H54 (cell line): ENCODE measurements around the gene MEGF11.
"Not testable (repeated sequence)": the region's sequence is repeated elsewhere in the genome, so short reads cannot be mapped to it uniquely, and the experiment has no call there.

Experiments
- DNase-seq: peaks from one replicate; pipeline ENCODE4 v3.0.0; 2011; ENCODE audit warnings: low spot score, mixed read lengths; ENCODE audit not compliant: insufficient read length
- FAIRE-seq: peaks from 3 replicates; lab custom pipeline; 2011; peaks lifted over from hg19 to GRCh38; lab: Jason Lieb, UNC
- POLR2A ChIP-seq: IDR thresholded peaks from 2 replicates; pipeline ENCODE4 v1.6.1; 2011; ENCODE audit warnings: low read depth, mild to moderate bottlenecking, low read length

MEGF11 gene

DNA sequence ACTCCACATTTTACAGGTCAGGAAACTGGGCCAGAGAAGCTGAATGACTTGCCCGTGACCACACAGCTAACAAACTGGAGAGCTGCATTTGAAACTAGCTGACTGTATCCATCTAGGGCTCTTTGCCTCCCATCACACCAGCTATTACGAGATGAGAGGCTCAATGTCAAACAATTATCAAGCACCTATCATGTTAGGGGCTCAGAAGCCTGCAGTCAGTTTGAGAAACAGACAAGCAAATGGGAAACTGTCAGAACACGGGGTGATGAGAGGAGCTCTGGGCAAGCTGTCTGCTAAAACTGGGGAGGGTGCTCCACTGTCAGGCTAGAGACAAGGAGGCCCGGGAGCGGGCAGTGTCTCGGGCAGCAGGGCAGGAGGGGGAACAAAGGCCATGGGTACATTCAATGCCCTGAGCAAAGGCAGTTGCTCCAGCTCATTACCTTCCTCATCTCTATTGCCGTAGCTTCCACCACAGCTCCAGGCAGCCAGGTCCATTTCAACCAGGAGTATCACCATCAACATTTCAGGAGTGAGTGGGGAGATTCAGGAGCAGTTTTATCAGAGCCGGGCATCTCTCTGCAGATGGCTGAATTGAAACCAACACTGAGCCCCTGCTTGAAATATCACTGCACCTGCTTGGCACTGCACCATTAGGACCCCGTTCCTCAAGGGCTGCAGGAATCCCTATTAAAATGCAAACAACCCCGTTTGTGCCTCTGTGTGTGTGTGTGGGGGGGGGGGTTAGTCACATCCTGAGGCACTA, 261.6 kb downstream of the MEGF11 start:
- DNase-seq (no peak), FAIRE-seq (no peak)
- TF ChIP-seq POLR2A: no peak

DNA sequence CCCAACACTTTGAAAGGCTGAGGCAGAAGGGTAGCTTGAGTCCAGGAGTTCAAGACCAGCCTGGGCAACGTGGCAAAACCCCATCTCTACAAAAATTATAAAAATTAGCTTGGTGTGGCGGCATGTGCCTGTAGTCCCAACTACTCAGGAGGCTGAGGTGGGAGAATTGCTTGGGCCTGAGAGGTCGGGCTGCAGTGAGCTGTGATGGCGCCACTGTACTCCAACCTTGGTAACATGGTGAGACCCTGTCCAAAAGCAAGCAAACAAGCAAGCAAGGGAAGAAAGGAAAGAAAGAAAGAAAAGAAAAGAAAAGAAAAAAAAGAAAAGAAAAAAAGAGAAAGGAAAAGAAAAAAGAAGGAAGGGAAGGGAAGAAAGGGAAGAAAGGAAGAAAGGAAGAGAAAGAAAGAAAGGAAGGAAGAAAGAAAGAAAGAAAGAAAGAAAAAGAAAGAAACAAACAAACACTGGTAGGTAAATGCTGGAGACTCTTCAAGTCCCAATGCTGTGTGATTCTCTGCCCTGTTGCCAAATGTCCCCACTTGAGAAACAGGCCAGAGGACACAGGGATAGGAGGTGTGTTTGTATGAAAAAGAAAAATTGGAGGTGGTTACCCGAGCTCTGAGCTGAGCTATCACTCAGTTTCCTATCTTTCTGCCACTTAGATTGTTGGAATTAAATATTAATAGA, 263.1 kb downstream of the MEGF11 start:
- DNase-seq: no peak
- no peak for TF ChIP-seq POLR2A
- FAIRE-seq: no peak

DNA sequence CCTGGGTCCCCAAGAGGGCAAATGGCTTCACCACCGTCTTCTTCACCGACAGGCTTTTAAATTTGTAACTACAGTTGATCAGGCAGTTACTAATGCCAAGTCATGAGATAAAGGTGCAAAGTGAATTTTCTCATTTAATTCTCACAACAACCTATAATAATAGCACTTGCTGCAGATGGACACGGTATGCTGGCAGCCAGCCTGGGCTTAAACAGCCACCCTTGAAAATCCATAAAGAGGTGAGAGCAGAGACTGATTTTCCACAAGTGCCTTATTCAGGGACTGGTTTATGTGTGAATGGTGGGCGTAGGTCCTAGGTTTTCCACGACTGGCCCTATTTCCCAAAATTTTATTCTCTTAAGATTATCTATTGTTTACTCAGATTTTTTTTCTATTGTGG, 266.4 kb downstream of the MEGF11 start:
- FAIRE-seq (no peak), DNase-seq (no peak)
- no peak for TF ChIP-seq POLR2A

DNA sequence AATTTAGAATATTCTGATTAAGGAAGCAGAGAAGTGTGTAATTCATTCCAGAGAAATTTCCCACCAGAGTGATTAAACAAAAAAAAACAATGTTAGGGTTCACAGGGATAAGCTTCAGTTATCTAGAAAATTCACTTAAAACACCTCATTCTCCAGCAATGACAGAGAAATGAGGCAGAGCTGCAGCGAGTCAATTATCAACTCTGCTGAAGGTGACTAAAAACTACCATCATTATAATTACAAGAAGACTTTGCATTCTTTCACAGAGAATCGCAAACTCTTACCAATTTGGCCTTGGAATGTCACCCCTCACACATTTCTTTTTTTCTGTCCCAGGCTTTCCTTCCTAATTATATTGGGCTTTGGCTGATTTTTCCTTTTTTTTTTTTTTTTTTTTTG, 267.1 kb downstream of the MEGF11 start:
- no peak for TF ChIP-seq POLR2A
- FAIRE-seq (no peak), DNase-seq (no peak)

DNA sequence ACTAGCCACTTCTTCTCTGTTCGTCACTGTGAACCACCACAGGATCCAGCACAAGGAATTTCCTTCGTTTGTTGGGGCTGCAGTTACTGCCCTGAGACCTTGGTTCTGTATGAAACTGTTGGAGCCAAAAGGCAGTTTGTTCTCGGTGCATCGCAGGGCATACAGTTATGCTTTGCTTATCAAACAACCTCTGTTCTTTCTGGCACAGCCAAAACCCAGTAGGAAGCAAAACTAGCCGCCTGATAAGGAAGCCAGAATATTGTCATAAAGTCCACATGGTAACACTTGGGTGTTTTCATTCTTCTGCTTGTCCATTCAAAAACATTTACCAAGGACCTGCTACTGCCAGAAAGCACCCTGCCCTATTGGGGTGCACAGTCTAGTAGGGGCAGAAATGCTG, 268.2 kb downstream of the MEGF11 start:
- FAIRE-seq (no peak), DNase-seq (no peak)
- TF ChIP-seq POLR2A: no peak

GRCh38 chr15:65982627-65983322, 270.8 kb downstream of the MEGF11 start:
- no peak for TF ChIP-seq POLR2A
- FAIRE-seq (no peak), DNase-seq (no peak)

GRCh38 chr15:65981837-65982626, 271.5 kb downstream of the MEGF11 start:
- FAIRE-seq (no peak), DNase-seq (no peak)
- TF ChIP-seq POLR2A: no peak

DNA sequence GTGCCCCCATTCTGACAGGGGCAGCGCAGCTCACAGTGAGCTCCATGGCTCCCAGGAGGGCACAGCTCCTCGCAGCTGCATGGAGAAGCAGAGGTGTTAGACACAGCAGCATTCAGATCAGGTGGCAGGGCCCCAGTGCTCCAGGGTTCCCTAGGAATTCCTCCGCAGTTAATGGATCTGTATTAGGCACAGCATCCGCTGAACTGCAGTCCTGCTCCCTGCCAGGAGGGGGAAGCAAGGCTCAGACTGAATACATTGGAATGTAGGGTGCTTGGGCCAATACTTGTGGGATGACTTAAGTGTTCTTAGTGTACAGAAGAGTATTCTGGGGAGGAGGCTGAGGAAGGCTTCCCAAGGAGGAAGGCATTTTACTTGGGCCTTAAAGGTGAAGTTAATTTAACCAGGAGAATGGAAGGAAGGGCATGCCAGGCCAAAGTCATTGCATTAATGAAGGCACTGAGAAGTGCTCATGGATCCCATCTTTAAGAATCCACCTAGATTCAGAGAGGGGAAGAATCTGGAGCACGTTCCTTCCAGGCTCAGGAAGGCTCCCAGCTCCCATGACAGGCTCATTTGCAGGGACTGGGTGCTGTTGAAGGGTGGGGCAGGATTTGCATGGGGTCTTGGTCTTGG, 272.6 kb downstream of the MEGF11 start:
- DNase-seq (peak; percentile 78), FAIRE-seq (no peak)
- TF ChIP-seq POLR2A: no peak

- no peak for TF ChIP-seq POLR2A
- FAIRE-seq (no peak), DNase-seq (no peak)
Observed at GRCh38 chr15:65979837-65980236, 273.7 kb downstream of the MEGF11 start.

GRCh38 chr15:65979316-65979715, 274.2 kb downstream of the MEGF11 start:
- no peak for TF ChIP-seq POLR2A
- DNase-seq (peak; percentile 44), FAIRE-seq (no peak)

- DNase-seq (no peak), FAIRE-seq (no peak)
- TF ChIP-seq POLR2A: no peak
Observed at GRCh38 chr15:65978110-65978509, 275.4 kb downstream of the MEGF11 start.

- FAIRE-seq, DNase-seq: not testable (repeated sequence)
Observed at GRCh38 chr15:65976196-65976595, 277.4 kb downstream of the MEGF11 start.

GRCh38 chr15:65971741-65971995, 281.9 kb downstream of the MEGF11 start:
- no peak for TF ChIP-seq POLR2A
- DNase-seq (no peak), FAIRE-seq (no peak)
